ENCODE measurements around the gene ROBO1.

Gene ROBO1

DNA sequence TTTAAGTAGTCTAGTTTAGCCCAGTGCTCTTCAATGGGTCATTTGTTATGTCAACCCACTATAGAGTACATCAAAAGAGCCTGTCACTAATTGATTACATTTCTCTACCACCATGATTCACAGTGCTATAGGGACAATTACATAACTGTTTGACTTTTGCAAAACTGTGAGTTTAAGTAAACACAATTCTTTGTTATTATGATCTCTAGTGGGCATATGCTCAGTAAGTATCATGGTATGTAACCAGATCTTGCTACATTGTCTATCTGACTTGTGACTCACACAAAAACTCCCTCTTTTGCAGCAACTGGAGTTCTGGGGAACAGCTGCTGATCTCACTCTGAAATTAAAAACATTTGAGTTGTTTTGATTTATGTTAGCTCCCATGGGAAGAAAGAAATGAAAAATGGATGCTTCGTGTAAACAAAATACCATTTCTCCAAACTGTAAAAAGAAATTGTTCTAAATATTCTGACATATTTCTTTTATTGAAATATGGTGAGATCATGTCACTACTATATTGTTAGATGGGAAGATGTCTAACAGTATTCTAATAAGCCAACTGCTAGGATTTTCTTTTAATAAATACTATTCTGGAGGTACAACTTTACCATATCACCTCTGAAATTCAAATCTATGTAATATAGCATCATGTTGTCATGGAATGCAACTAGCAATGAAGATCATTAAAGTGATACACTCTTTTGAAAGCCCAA, 470.4 kb downstream of the ROBO1 start:
- DNase-seq = no peak

DNA sequence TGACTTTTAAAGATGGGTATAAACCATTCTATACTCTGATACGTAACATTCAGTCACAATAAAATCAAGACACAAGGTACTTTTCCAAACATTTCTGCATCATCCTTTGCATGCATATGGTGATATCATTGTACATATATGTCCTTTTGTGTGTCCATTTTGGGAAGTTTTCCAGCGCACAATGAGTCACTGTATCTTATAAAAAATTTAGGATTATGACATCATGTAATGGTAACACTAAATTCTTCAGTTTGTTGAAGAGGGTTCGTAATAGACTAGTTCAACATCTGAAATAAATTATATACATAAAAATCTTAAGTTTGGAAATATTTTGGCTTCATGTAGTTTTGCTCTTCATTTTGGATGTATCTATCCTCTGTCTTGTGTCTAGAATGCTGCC, 480.9 kb downstream of the ROBO1 start:
- no peak for DNase-seq

DNA sequence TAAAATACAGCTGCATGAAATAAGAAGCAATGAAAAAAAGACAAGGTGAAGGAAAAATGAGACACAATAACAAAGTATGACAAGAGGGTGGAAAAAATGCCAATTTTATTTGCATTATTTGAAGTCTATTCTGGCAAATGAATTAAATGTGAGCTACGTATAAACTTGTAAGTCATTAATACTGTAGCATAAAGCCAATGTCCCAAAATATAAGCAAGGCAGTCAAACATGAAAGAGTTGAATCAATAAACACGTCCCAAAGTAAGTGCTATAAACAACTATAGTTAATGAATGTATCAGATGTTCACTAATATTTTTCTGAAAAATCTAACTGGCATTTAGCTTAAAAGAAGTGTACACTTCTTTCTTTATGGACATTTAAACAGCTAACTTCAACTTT, 481.9 kb downstream of the ROBO1 start:
- no peak for DNase-seq

DNA sequence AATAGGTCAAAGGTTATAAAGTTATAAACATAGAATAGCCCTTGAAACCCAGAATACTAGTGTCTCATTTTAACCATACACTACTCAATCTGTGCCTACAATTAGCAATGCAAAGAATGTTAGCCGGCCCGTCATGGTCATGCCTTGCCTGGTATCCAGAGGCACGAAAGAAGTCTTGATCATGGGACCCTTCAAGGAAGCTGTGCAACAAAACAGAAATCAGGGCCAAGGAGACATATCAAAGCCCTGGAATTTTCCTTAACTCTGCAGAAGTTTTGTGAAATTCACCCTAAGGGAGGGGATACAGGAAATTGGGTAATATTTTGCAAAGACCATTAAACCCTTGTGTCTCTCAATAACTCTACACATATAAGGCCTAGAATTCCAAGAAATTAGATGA, 482.4 kb downstream of the ROBO1 start:
- DNase-seq = no peak

DNA sequence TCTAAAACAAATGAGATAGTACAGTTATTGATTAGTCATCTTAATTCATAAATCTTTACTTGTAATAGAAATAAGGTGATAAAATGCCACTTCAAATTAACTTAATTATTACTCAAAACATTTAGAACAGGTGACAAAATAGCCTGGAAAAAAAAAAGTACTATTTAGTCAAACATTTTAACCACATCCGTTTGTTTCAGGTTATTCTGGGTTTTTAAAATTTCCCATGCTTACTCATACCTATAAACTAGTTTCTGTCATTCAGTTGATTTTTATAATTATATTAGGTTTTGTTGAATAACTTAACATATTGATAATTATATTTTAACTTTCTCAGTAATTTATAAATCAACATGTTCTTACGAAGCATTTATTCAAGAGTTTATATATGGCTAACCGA, 483.0 kb downstream of the ROBO1 start:
- DNase-seq = no peak

DNA sequence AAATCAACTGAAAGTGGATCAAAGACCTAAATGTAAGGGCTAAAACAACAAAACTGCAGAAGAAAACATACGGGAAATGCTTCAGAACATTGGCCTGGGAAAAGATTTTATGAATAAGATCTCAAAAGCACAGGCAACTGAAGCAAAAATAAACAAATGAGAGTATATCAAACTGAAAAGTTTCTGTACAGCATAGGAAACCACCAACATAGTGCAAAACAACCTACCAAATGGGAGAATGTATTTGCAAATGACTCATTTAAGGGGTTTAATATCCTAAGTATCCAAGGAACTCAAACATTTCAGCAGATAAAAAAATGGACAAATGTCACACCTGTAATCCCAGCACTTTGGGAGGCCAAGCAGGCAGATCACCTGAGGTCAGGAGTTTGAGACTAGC, 489.1 kb downstream of the ROBO1 start:
- no peak for DNase-seq

DNA sequence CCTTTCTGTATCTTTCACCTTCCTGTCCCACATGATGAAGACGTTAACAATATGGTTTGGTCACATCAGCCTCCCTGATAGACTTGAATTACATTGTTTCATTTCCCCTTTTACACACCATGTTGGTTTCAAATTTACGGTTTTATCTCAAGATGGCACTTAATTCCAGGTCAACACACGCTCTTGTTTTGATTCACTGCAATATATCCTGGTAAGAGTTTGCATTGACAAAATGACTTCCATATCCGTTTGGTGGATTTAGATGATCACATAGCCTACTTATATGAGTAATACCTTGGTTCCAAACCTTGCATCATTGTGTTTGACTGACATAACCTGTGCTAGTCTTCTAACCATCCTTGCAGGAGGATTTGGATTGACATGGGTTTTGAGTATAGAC, 499.4 kb downstream of the ROBO1 start:
- no peak for DNase-seq

DNA sequence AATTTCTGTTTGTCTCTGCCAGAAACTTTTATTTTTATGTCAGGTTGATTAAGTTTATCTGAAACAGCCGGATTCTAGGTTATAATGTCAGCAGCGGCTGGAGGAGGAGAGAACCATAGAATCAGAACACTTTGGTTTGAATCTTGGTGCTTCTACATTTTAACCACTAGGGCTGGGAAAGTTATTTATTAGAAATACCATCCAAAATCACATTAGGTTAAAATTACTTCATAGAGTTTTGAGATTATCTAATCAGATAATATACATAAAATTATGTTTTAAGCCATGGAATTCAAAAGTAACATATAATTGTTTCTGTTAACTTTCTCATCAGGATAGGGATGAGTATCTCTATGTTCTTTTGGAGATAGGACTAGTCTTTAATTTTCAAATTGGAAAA, 502.9 kb downstream of the ROBO1 start:
- no peak for DNase-seq

DNA sequence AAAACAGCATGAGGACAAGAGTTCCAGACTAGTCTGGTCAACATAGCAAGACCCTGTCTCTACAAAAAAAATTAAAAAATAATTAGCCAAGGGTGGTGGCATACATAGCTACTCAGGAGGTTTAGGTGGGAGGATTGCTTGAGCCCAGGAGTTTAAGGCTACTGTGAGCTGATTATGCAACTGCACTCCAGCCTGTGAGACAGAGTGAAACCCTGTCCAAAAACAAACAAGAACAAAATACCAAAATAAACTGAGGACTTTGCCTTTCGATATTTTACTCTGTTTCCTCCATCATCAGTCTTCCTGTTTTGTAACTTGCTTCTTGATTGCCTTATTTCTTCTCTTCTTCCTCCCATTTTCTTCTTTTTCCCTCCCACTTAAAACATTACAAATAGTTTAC, 504.4 kb downstream of the ROBO1 start:
- no peak for DNase-seq

DNA sequence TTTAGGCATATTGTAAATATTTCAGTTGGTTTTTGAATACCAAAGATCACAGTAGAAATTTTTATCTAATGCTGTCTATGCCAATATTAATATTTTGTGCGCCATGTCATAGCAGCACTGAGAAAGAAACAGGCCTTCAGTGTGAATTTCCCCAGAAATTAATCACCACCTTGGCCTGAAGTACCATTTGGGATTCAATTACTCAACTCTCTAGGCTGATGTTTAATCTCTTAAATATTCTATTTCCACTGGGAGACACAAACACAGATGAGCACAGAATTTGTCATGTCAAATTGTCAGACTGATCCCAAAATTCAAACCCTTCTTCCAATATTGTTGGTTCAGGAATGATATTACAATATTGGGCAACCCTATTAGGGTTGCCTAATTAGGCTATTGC, 509.3 kb downstream of the ROBO1 start:
- DNase-seq = no peak

DNA sequence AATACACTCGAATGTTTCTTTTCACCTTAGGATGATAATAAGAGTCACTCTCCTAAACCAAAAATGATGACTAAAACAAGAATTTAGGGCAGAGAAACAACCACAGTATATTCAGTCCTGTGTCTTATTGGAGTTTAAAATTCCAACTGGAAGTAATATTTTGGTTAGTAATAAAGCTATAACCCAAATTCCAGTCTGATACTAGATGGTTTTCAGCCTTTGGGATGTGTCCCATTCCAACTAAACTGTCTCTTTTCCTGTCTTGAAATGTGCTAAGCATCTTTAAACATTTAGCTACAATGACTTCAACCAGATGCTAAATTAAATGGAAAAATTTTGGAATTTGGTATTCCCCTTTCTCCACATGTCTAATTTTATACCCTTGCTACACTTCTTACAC, 510.0 kb downstream of the ROBO1 start:
- DNase-seq = no peak

DNA sequence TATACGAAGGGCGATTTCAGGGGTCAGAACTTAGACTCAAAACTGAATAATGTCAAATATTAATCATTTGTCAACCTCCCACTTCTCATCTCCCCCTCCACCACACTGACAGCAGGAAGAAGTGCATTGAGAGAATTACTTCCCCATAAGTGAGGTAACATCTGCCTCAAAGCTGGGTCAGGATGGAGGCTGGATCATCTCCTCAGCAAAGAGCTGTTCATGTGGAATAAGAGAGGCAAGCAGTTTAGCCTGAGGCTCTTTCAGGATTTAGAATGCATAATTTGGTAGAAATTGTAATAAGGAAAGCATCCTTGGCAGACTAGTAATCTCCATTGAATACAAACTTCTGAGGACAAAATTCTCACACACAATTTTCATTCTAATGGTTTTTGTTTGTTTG, 512.1 kb downstream of the ROBO1 start:
- no peak for DNase-seq

DNA sequence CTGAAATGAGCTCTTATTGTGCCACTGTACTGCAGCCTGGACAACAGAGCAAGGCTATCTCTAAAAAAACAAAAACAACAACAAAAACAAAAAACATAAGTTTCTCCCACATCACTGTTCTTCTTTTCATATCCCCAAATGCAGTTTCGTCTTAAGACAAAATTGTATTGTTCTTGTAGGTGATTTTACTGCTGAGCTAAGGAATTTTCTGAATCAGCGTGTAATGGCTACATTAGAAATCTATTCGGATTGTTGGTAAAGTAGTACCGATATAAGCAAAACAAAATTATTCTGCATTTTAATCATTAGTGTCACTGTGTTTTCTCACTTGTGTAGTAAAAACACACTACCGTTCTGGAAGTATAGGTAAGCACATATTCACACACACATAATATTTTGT, 512.5 kb downstream of the ROBO1 start:
- no peak for DNase-seq

DNA sequence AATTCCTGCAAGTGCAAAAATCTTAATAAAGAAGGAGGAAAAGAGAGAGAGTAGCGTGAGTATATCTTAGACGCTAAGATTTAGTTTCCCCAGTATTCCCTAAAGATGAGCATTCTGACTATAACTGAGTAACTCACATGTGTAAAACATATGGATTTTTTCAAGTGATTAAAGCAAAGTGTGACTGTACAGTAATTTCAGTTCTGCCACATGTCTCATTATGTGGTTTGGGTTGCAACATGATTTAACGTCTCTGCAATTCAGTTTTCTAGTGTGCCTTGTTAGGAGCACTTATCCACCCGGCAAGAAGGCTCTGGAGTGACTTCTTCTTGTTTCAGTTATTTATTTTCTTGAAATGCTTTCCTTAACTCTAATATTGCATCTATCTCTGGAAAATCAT, 514.1 kb downstream of the ROBO1 start:
- no peak for DNase-seq

DNA sequence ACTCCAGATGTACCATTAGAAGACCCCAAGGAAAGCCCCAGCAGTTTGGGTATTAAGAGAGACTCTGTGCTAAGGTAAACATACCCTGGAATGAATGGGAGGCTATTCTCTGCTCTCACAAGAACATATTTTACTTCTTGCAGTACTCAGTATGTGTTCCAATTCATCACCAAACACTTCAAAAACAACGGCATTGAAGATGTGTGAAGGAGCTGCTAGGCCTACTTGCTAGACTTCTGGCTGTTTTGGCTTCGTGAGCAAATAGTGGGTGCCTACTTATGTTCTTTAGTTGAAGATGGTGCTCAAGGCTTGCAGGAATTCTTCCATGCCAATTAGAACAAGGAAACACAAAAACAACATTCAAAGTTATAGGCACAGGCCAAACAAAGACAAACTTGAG, 514.5 kb downstream of the ROBO1 start:
- no peak for DNase-seq

DNA sequence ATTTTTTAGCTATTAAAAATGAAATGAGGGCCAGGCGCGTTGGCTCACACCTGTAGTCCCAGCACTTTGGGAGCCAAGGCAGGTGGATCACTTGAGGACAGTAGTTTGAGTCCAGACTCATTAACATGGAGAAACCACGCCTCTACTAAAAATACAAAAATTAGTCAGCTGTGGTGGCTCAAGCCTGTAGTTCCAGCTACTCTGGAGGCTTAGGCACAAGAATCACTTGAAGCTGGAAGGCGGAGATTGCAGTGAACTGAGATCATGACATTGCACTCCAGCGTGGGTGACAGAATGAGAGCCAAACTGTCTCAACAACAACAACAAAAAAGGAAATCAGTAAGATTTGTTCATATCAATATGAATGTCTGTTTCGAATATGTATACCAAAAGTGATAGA, 517.1 kb downstream of the ROBO1 start:
- no peak for DNase-seq

DNA sequence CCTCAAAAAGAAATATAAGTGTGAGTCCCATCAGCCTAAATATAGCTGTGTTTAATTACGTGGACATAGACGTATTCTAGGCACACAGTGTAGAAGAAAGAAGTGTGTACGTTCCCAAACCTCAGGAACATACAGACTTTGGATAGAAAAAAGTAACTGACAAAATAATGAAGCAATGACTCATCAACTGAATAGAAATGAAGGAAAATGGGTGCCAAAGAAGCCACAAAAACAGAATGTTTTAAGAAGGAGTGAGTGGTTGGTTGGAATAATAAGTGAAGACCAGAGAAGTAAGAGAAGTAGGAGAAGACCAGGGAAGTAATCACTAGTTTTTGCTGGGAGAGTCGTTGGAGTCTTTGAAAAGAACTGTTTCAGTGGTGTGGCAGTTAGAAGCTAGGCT, 518.1 kb downstream of the ROBO1 start:
- no peak for DNase-seq

DNA sequence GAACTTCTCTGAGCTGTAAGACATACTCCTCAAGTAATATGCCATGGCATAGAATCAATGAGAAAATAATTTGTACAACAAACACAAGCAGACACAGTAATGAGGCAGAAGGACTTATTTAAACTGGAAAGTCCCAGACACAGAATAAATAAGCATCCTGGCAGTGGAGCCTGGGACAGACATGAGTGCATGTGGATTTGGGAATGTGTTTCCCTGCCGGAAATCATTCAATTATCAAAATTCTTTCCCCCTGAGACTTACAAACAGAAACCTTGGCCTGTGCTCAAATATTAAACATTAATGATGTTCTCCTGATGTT, 520.1 kb downstream of the ROBO1 start:
- no peak for DNase-seq

DNA sequence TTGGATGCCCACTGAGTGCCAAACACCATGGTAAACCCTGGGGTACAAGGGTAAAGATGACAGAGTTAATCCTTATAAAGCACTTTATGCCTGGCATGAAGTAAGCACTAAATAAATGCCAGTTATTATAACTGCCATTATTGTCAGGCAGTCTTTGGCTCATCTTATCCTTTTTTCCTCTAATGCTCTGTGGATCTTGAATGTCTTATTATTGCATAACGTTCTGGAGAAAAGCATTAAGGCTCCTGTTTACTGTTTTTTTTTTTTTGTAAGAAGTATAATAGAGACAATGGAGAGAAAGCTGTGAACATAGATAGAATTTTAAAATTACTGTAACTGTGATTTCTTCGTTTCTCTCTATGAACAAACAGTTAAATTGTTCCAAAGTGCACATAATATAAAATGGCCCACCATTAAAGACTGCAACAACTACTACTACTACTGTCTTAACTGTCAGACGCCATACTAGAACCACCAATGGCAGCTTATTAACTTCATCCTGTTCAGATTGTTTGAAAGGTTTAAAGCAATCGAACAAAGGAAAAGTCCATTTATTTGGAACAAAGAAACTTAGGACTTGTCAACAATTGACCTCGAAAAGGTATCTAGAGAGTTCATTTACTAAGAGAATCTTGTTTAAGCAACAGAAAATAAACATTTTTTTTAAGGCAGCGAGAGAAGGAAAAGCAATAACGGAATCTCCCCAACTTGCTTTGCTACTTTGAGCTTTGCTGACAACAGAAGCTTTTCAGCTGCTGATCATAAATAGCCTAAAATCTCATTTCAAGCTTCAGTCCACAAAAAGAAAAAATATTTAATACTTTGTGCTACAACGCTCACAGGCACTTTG, 520.7 kb downstream of the ROBO1 start:
- no peak for DNase-seq

DNA sequence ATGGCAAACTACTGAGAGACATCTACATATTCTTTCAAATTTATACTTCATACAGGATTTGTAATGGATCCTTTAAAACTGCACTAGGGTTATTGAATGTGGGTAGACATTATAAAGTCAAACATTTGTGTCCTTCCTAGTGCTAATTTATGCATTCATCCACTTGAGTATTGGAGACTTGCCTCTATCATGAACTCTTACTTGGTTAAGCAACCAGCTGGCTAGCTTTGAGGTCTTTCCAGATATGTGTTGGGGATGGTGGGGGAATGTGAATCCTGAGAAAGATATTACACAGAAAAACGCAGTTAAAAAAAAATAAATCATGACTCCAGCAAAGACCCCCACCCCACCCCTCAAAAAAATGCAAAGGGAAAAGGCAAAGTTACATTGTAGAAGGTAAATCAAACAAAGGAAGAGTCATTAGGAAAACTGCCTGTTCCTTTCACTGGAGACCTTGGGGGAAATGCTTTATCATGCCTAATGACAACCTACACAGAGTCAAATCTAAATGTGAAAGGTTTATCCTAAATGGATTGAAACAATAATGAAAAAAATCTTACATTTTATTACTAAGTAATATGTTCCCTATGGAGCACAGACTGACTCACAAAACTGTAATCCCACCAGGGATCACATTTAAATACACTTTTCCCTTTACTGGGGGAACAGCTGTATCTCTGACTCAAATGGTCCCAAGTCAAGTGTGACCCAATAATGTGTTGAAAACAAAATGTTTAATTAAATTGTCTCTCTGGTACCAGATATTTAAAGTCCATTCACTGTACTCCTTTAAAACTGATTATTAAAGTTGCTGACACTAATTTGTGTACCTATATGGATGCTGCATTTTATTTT, 522.3 kb downstream of the ROBO1 start:
- DNase-seq = no peak

DNA sequence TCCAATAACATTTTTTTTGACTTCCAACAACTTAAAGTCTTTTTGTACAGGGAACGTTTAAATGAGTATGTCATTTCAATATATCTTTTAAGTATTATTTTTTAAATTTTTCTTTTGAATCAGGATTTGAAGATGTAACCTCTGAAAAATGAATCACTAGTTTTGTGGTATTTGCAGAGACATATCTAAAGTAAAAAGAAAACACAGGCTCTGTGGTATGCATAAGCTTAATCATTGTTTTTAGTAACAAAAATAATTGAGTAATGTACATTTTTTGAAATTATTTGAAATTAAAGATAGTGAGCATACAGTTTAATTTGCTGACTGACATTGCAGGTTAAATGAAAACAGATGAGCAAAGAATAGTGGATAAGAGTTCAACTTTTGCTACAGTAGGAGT, 531.3 kb downstream of the ROBO1 start:
- DNase-seq = no peak

DNA sequence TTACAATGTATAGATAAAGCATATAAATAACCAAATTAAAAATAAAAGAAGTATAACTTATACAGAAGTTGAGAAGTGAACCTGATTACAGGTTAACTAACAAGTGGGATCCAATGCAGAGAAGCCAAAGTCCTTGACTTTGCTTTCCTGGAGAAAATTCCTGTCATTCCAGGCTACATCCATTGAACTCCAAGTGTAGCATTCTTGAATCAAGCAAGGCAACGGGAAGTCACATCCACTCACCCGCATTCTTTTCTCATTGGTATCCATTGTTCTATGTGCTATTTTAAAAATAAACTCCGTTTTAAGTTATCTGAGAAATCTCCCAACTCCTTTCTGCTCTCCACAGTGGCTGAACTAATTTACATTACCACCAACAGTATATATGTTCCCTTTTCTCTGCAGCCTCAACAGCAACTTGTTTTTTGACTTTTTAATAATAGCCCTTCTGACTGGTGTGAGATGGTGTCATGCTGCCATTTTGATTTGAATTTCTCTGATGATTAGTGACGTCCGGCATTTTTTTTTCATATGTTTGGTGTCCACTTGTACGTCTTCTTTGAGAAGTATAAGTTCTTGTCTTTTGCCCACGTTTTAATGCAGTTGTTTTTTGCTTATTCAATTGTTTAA, 534.3 kb downstream of the ROBO1 start:
- no peak for DNase-seq

DNA sequence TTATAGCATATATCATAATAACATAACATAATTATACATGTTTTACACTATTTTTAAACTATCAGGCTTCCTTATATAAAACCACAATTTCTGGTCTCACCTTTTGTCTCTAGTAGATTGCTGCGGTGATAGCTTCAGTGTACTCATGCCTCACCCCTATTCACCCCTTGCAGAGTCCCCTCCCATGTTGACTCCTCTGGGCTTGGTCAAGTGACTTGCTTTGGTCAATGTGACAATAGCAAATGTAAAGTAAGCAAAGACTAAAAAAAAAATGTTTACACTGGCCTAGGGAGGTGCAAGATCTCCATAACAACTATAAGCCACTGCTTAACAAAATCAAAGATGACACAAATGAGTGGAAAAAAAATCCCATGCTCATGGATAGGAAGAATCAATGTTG, 537.5 kb downstream of the ROBO1 start:
- DNase-seq = no peak

Measured in activated gamma-delta T cell treated with Interleukin-2 at 50 U/mL for 16 hours (primary cell).